HAP-1 (cell line): Measurements from ENCODE around the gene DHFR2.
"Not testable (repeated sequence)": the region's sequence is repeated elsewhere in the genome, so short reads cannot be mapped to it uniquely, and the experiment has no call there.

Experiments used
- DNase-seq, 2 experiments: peaks; one replicate each; pipeline ENCODE4 v3.0.0-alpha.2; 2016 to 2020; ENCODE audit warnings: low spot score in 2 of 2
- H3K27me3 ChIP-seq: fragments of 250-450 bp; sonication (Bioruptor Pico); 2 replicates; pipeline ENCODE4 v1.5.1; 2020; ENCODE audit warnings: low read depth, mild to moderate bottlenecking, moderate library complexity
- H3K36me3 ChIP-seq: fragments of 250-450 bp; sonication (Bioruptor Pico); replicated peaks from 2 replicates; pipeline ENCODE4 v1.5.1; 2020; ENCODE audit warnings: mild to moderate bottlenecking
- H3K4me1 ChIP-seq: fragments of 250-450 bp; sonication (Bioruptor Pico); 2 replicates; pipeline ENCODE4 v1.5.1; 2020; ENCODE audit warnings: mild to moderate bottlenecking
- H3K4me3 ChIP-seq: fragments of 250-450 bp; sonication (Bioruptor Pico); 2 replicates; pipeline ENCODE4 v1.5.1; 2020; ENCODE audit warnings: mild to moderate bottlenecking, moderate library complexity
- H3K9me3 ChIP-seq: fragments of 250-450 bp; sonication (Bioruptor Pico); 2 replicates; pipeline ENCODE4 v1.5.1; 2020; ENCODE audit warnings: mild to moderate bottlenecking, moderate library complexity
- in situ Hi-C: fragments of 300-500 bp; cut with MboI; formaldehyde crosslinking; loops from 3 replicates; pipeline ENCODE4 v1.14.3; 2020; ENCODE audit warnings: low sequenced_read_pairs, inconsistent platforms, mixed read lengths

Gene DHFR2

GRCh38 chr3:94062513-94063404 lies at the start of gene DHFR2, which contains the start of gene NSUN3:
TSS of gene DHFR2 (minus strand) at chr3:94062916. CDS start at chr3:94061511, 1,405 bp downstream.
TSS of gene NSUN3 (plus strand) at chr3:94063061. CDS start at chr3:94063127, 66 bp downstream.
- Histone ChIP-seq H3K27me3 (no peaks in the 10 kb centered on the region), H3K36me3 (no peaks in the 10 kb centered on the region), H3K4me1 (peaks cover 14% of the 10 kb centered on the region), H3K4me3 (peak within 1 kb of the TSS; percentile 74), H3K9me3 (no peaks in the 10 kb centered on the region)
- DNase-seq: peak; percentile 95
- in situ Hi-C loops: no loop called here

GRCh38 chr3:94110854-94111253 lies 48.1 kb upstream of the DHFR2 start:
- DNase-seq: no peak
- in situ Hi-C loops: no loop called here
- H3K4me1 ChIP-seq: no peaks in the 10 kb centered on the region
- no peak overlapping the region for H3K4me3 ChIP-seq
- no peaks in the 10 kb centered on the region; the same call in 1 of the 2 replicates for H3K36me3 ChIP-seq
- no peaks in the 10 kb centered on the region for H3K27me3 ChIP-seq
- H3K9me3 ChIP-seq: no peaks in the 10 kb centered on the region

- H3K27me3 ChIP-seq, in situ Hi-C loops, DNase-seq, H3K4me3 ChIP-seq, H3K9me3 ChIP-seq, H3K36me3 ChIP-seq, H3K4me1 ChIP-seq: not testable (repeated sequence)
Measured at GRCh38 chr3:94110232-94110631, 47.5 kb upstream of the DHFR2 start.

GRCh38 chr3:94106268-94106667 lies 43.6 kb upstream of the DHFR2 start:
- Histone ChIP-seq H3K9me3 (no peaks in the 10 kb centered on the region), H3K4me1 (no peaks in the 10 kb centered on the region), H3K27me3 (no peaks in the 10 kb centered on the region), H3K4me3 (no peak overlapping the region), H3K36me3 (no peaks in the 10 kb centered on the region; the same call in 1 of the 2 replicates)
- no peak for DNase-seq
- in situ Hi-C loops: no loop called here

- no peak for DNase-seq
- Histone ChIP-seq H3K36me3 (peaks cover 3% of the 10 kb centered on the region; the same call in 1 of the 2 replicates), H3K4me3 (no peak overlapping the region), H3K27me3 (no peaks in the 10 kb centered on the region), H3K4me1 (no peaks in the 10 kb centered on the region), H3K9me3 (no peaks in the 10 kb centered on the region)
- in situ Hi-C loops: no loop called here
Measured at GRCh38 chr3:94101860-94102259, 39.1 kb upstream of the DHFR2 start.

- no peaks in the 10 kb centered on the region for H3K9me3 ChIP-seq
- H3K27me3 ChIP-seq: no peaks in the 10 kb centered on the region
- in situ Hi-C loops: no loop called here
- no peak for DNase-seq
- peaks cover 10% of the 10 kb centered on the region; the same call in 1 of the 2 replicates for H3K36me3 ChIP-seq
- no peak overlapping the region for H3K4me3 ChIP-seq
- no peaks in the 10 kb centered on the region for H3K4me1 ChIP-seq
Measured at GRCh38 chr3:94099311-94099710, 36.6 kb upstream of the DHFR2 start.

- H3K9me3 ChIP-seq: no peaks in the 10 kb centered on the region
Measured at GRCh38 chr3:94098452-94098851, 35.7 kb upstream of the DHFR2 start.

GRCh38 chr3:94095111-94095510 lies 32.4 kb upstream of the DHFR2 start:
- in situ Hi-C loops: no loop called here

More at GRCh38 chr3:94098452-94098851, 35.7 kb upstream of the DHFR2 start:
- no peaks in the 10 kb centered on the region for H3K27me3 ChIP-seq
- DNase-seq: no peak
- H3K4me1 ChIP-seq: no peaks in the 10 kb centered on the region
- H3K36me3 ChIP-seq: peaks cover 10% of the 10 kb centered on the region; the same call in 1 of the 2 replicates
- in situ Hi-C loops: no loop called here
- H3K4me3 ChIP-seq: no peak overlapping the region

GRCh38 chr3:94093151-94093550 lies 30.4 kb upstream of the DHFR2 start:
- Histone ChIP-seq H3K4me1 (no peaks in the 10 kb centered on the region), H3K36me3 (peaks cover 10% of the 10 kb centered on the region; the same call in 1 of the 2 replicates), H3K4me3 (no peak overlapping the region), H3K27me3 (no peaks in the 10 kb centered on the region), H3K9me3 (no peaks in the 10 kb centered on the region)
- in situ Hi-C loops: no loop called here
- DNase-seq: no peak

More at GRCh38 chr3:94095111-94095510, 32.4 kb upstream of the DHFR2 start:
- DNase-seq: no peak
- no peaks in the 10 kb centered on the region for H3K27me3 ChIP-seq
- no peaks in the 10 kb centered on the region for H3K4me1 ChIP-seq
- no peaks in the 10 kb centered on the region for H3K9me3 ChIP-seq
- H3K36me3 ChIP-seq: peaks cover 10% of the 10 kb centered on the region; the same call in 1 of the 2 replicates
- H3K4me3 ChIP-seq: no peak overlapping the region

GRCh38 chr3:94092086-94092485 lies 29.4 kb upstream of the DHFR2 start:
- H3K4me1 ChIP-seq: no peaks in the 10 kb centered on the region
- in situ Hi-C loops: no loop called here
- no peak for DNase-seq
- H3K4me3 ChIP-seq: no peak overlapping the region
- no peaks in the 10 kb centered on the region for H3K9me3 ChIP-seq
- H3K36me3 ChIP-seq: peaks cover 7% of the 10 kb centered on the region; the same call in 1 of the 2 replicates
- H3K27me3 ChIP-seq: no peaks in the 10 kb centered on the region

- DNase-seq: no peak
- no peak overlapping the region for H3K4me3 ChIP-seq
- H3K27me3 ChIP-seq: no peaks in the 10 kb centered on the region
- no peaks in the 10 kb centered on the region for H3K4me1 ChIP-seq
- no peaks in the 10 kb centered on the region for H3K9me3 ChIP-seq
- in situ Hi-C loops: no loop called here
- H3K36me3 ChIP-seq: no peaks in the 10 kb centered on the region
Measured at GRCh38 chr3:94089126-94089525, 26.4 kb upstream of the DHFR2 start.

GRCh38 chr3:94083261-94083660 lies 20.5 kb upstream of the DHFR2 start:
- no peaks in the 10 kb centered on the region for H3K36me3 ChIP-seq
- no peaks in the 10 kb centered on the region for H3K4me1 ChIP-seq
- in situ Hi-C loops: no loop called here
- DNase-seq: no peak
- no peak overlapping the region for H3K4me3 ChIP-seq
- H3K9me3 ChIP-seq: no peaks in the 10 kb centered on the region
- H3K27me3 ChIP-seq: no peaks in the 10 kb centered on the region

GRCh38 chr3:94082391-94082937 lies 19.7 kb upstream of the DHFR2 start:
- no peaks in the 10 kb centered on the region for H3K27me3 ChIP-seq

GRCh38 chr3:94081884-94082283 lies 19.2 kb upstream of the DHFR2 start:
- no peak overlapping the region for H3K4me3 ChIP-seq
- H3K36me3 ChIP-seq: no peaks in the 10 kb centered on the region
- H3K4me1 ChIP-seq: no peaks in the 10 kb centered on the region
- DNase-seq: no peak
- H3K27me3 ChIP-seq: no peaks in the 10 kb centered on the region
- in situ Hi-C loops: no loop called here
- no peaks in the 10 kb centered on the region for H3K9me3 ChIP-seq

More at GRCh38 chr3:94082391-94082937, 19.7 kb upstream of the DHFR2 start:
- no peak for DNase-seq
- in situ Hi-C loops: no loop called here
- Histone ChIP-seq H3K9me3 (no peaks in the 10 kb centered on the region), H3K4me1 (no peaks in the 10 kb centered on the region), H3K4me3 (no peak overlapping the region), H3K36me3 (no peaks in the 10 kb centered on the region)
